IMR-90 (cell line): ENCODE measurements around the gene OR13D1. TPM values are rescaled to one million over a fixed set of nuclear protein-coding genes. Genes with fewer than 3 reads are reported as not detected.

Source experiments
- ATAC-seq: fragments of 200-7000 bp; cut with Tn5 transposase; 2 replicates; pipeline ENCODE4 v1.9.1; 2020; ENCODE audit warnings: low read depth, mild to moderate bottlenecking, moderate library complexity
- BruUV-seq: library from RNA; stranded (reverse); fragments of 400-500 nt; replicated peaks from 2 replicates; lab custom pipeline; 2021; lab: Mats Ljungman, UMichigan
- CTCF ChIA-PET: fragments of 300-600 bp; formaldehyde crosslinking; extraction: SDS; loops from one replicate; lab custom pipeline; 2021; ENCODE audit warnings: antibody characterized with exemption; lab: Yijun Ruan, JAX
- POLR2A ChIA-PET: fragments of 300-600 bp; sonication (Branson Sonifier 250); formaldehyde crosslinking; loops from one replicate; lab custom pipeline; 2022; ENCODE audit warnings: antibody characterized with exemption; ENCODE audit not compliant: unreplicated experiment; lab: Charles Lee
- DNase-seq: peaks from one replicate; pipeline ENCODE4 v3.0.0; 2013
- H2AFZ ChIP-seq: replicated peaks from 2 replicates; pipeline ENCODE3; 2013; ENCODE audit warnings: low read length, mild to moderate bottlenecking; ENCODE audit not compliant: poor library complexity
- H2AK5ac ChIP-seq: 2 replicates; pipeline ENCODE4 v1.6.1; 2013; ENCODE audit warnings: low read depth, low read length, inconsistent platforms
- H2AK9ac ChIP-seq: replicated peaks from 2 replicates; pipeline ENCODE3; 2013; ENCODE audit warnings: mild to moderate bottlenecking, low read depth, low read length, moderate library complexity; ENCODE audit not compliant: poor library complexity
- H2BK120ac ChIP-seq: 2 replicates; pipeline ENCODE4 v1.6.1; 2013; ENCODE audit warnings: low read depth, low read length, inconsistent platforms
- H2BK15ac ChIP-seq: 3 replicates; pipeline ENCODE4 v1.6.1; 2013; ENCODE audit warnings: low read depth, low read length, inconsistent platforms
- H2BK20ac ChIP-seq: 2 replicates; pipeline ENCODE4 v1.6.1; 2013; ENCODE audit warnings: low read depth, mild to moderate bottlenecking, inconsistent platforms, low read length, moderate library complexity
- H2BK5ac ChIP-seq: 2 replicates; pipeline ENCODE4 v1.6.1; 2013; ENCODE audit warnings: mild to moderate bottlenecking, low read depth, low read length, inconsistent platforms; ENCODE audit not compliant: poor library complexity, severe bottlenecking
- H3K14ac ChIP-seq: replicated peaks from 2 replicates; pipeline ENCODE4 v1.6.1; 2013; ENCODE audit warnings: low read depth, low read length, inconsistent platforms
- H3K18ac ChIP-seq: 2 replicates; pipeline ENCODE4 v1.6.1; 2013; ENCODE audit warnings: low read depth, low read length, control low read depth
- H3K23ac ChIP-seq: 2 replicates; pipeline ENCODE4 v1.6.1; 2013; ENCODE audit warnings: low read depth, low read length, inconsistent platforms
- H3K27ac ChIP-seq: 2 replicates; pipeline ENCODE4 v1.5.1; 2013; ENCODE audit warnings: mild to moderate bottlenecking, control low read depth, low read length; ENCODE audit not compliant: insufficient read depth
- H3K27me3 ChIP-seq: 2 replicates; pipeline ENCODE4 v1.6.1; 2013; ENCODE audit warnings: low read length; ENCODE audit not compliant: control insufficient read depth, insufficient read depth
- H3K36me3 ChIP-seq: 2 replicates; pipeline ENCODE4 v1.6.1; 2013; ENCODE audit warnings: low read length, mixed read lengths; ENCODE audit not compliant: control insufficient read depth, insufficient read depth
- H3K4ac ChIP-seq: 2 replicates; pipeline ENCODE4 v1.6.1; 2013; ENCODE audit warnings: low read depth, low read length, inconsistent platforms
- H3K4me1 ChIP-seq: 2 replicates; pipeline ENCODE4 v1.6.1; 2013; ENCODE audit warnings: low read length, mixed read lengths; ENCODE audit not compliant: control insufficient read depth, insufficient read depth
- H3K4me2 ChIP-seq: 2 replicates; pipeline ENCODE4 v1.6.1; 2013; ENCODE audit warnings: low read depth, mild to moderate bottlenecking, control low read depth, low read length, moderate library complexity
- H3K4me3 ChIP-seq: 2 replicates; pipeline ENCODE4 v1.5.1; 2013; ENCODE audit warnings: low read depth, mild to moderate bottlenecking, control low read depth, low read length, moderate library complexity; ENCODE audit not compliant: insufficient read depth
- H3K56ac ChIP-seq: 2 replicates; pipeline ENCODE4 v1.6.1; 2013; ENCODE audit warnings: low read length, inconsistent platforms; ENCODE audit not compliant: insufficient read depth; ENCODE audit errors: extremely low read depth
- H3K79me1 ChIP-seq, 2 experiments: 2 replicates each; pipeline ENCODE4 v1.6.1; 2013; ENCODE audit warnings: low read length in 2 of 2, inconsistent platforms in 1 of 2, low read depth in 1 of 2
- H3K9ac ChIP-seq: 2 replicates; pipeline ENCODE4 v1.6.1; 2013; ENCODE audit warnings: low read depth, low read length, control low read depth
- H3K9me1 ChIP-seq: 2 replicates; pipeline ENCODE4 v1.6.1; 2013; ENCODE audit warnings: low read length, inconsistent platforms; ENCODE audit not compliant: insufficient read depth
- H3K9me3 ChIP-seq: 2 replicates; pipeline ENCODE4 v1.6.1; 2013; ENCODE audit warnings: low read length; ENCODE audit not compliant: control insufficient read depth, insufficient read depth
- H4K20me1 ChIP-seq: 2 replicates; pipeline ENCODE4 v1.6.1; 2013; ENCODE audit warnings: low read length, inconsistent platforms; ENCODE audit not compliant: insufficient read depth
- H4K5ac ChIP-seq: 2 replicates; pipeline ENCODE4 v1.6.1; 2013; ENCODE audit warnings: mild to moderate bottlenecking, low read depth, low read length, control low read depth
- H4K8ac ChIP-seq, 2 experiments: 2 replicates each; pipeline ENCODE4 v1.6.1; 2013; ENCODE audit warnings: low read depth in 2 of 2, low read length in 2 of 2, control low read depth in 1 of 2, inconsistent platforms in 1 of 2
- H4K91ac ChIP-seq: 2 replicates; pipeline ENCODE4 v1.6.1; 2013; ENCODE audit warnings: low read depth, low read length, inconsistent platforms; ENCODE audit not compliant: insufficient read depth
- BHLHE40 ChIP-seq: fragments of 150-350 bp; IDR thresholded peaks from 2 replicates; pipeline ENCODE4 v1.6.1; 2016; ENCODE audit warnings: mild to moderate bottlenecking, low read depth, low read length
- ELK1 ChIP-seq: fragments of 150-350 bp; IDR thresholded peaks from 2 replicates; pipeline ENCODE4 v1.6.1; 2016; ENCODE audit warnings: low read depth, mild to moderate bottlenecking, low read length, moderate library complexity, borderline replicate concordance
- NFE2L2 ChIP-seq: fragments of 150-350 bp; IDR thresholded peaks from 2 replicates; pipeline ENCODE4 v1.6.1; 2016; ENCODE audit warnings: low read depth, mild to moderate bottlenecking, low read length
- POLR2A ChIP-seq: IDR thresholded peaks from 2 replicates; pipeline ENCODE4 v1.6.1; 2012; ENCODE audit warnings: mild to moderate bottlenecking, low read depth, low read length
- RCOR1 ChIP-seq: IDR thresholded peaks from 2 replicates; pipeline ENCODE4 v1.6.1; 2012; ENCODE audit warnings: mild to moderate bottlenecking, low read length, improper control_type of control experiment; ENCODE audit not compliant: insufficient replicate concordance
- RFX5 ChIP-seq: IDR thresholded peaks from 2 replicates; pipeline ENCODE4 v1.8.0; 2012; ENCODE audit warnings: low read depth, mild to moderate bottlenecking, low read length, moderate library complexity
- SMC3 ChIP-seq: fragments of 150-350 bp; IDR thresholded peaks from 2 replicates; pipeline ENCODE4 v1.6.1; 2016; ENCODE audit warnings: low read depth, mild to moderate bottlenecking, antibody characterized with exemption, low read length, moderate library complexity
- WGBS, 2 experiments: methylation state at CpG; one replicate each; pipeline versions ENCODE4 v1.1.5 to v1.1.7; 2013; ENCODE audit warnings: missing lambda C conversion rate in 2 of 2; ENCODE audit not compliant: insufficient read length in 1 of 2; ENCODE audit errors: extremely low coverage in 2 of 2; 5-methylcytosine and 5-hydroxymethylcytosine counted together
- dilution Hi-C: fragments of 300-500 bp; cut with HindIII; formaldehyde crosslinking; loops from one replicate; pipeline ENCODE4 v1.14.3; 2018; ENCODE audit warnings: low sequenced_read_pairs; ENCODE audit not compliant: unreplicated experiment
- in situ Hi-C: fragments of 300-500 bp; cut with MboI; formaldehyde crosslinking; loops from 3 replicates; pipeline ENCODE4 v1.14.3; 2019; ENCODE audit warnings: low sequenced_read_pairs, inconsistent platforms, mixed read lengths
- intact Hi-C: fragments of 100-400 bp; cut with micrococcal nuclease; formaldehyde crosslinking; loops from 2 replicates; pipeline ENCODE4 v1.10.0; 2022
- polyA plus RNA-seq, 3 experiments: library from polyadenylated mRNA; depleted of rRNA; stranded (reverse); fragments of >200 nt; gene quantifications; 2 replicates each; pipeline ENCODE4 v1.2.3, GENCODE V29; 2012; ENCODE audit warnings: low replicate concordance in 1 of 3
- total RNA-seq: library from RNA; depleted of rRNA; stranded (reverse); fragments of >200 nt; gene quantifications from 2 replicates; pipeline ENCODE4 v1.2.3, GENCODE V29; 2012

OR13D1 gene
- total and polyA plus RNA-seq, 2 of the 4 experiments (the other 2 are of a cell fraction) = not detected

GRCh38 chr9:104738452-104738851, 44.1 kb downstream of the OR13D1 start:
- H2AK5ac ChIP-seq = no peak overlapping the region
- TF ChIP-seq RCOR1 (no peak), RFX5 (no peak), NFE2L2 (no peak), POLR2A (no peak), BHLHE40 (no peak), ELK1 (no peak), SMC3 (no peak)
- ATAC-seq (no peak), DNase-seq (no peak)
- H2AK9ac ChIP-seq = no peak overlapping the region
- intact Hi-C loops (no loop called here), dilution Hi-C loops (no loop called here), in situ Hi-C loops (no loop called here)
- H3K18ac ChIP-seq = no peak overlapping the region
- H2BK15ac ChIP-seq = no peak overlapping the region
- no peak overlapping the region for H4K5ac ChIP-seq
- H3K4me3 ChIP-seq = no peak overlapping the region
- no peak overlapping the region for H3K56ac ChIP-seq
- H3K4me1 ChIP-seq = no peaks in the 10 kb centered on the region
- H3K9me3 ChIP-seq = no peaks in the 10 kb centered on the region
- no peak overlapping the region for H3K4me2 ChIP-seq
- H2BK5ac ChIP-seq = no peak overlapping the region
- H3K36me3 ChIP-seq = no peaks in the 10 kb centered on the region
- no peaks in the 10 kb centered on the region for H3K9me1 ChIP-seq
- H2BK20ac ChIP-seq = no peak overlapping the region
- CTCF ChIA-PET = interaction anchor here (0.7 kb wide), 1 partner anchor 45 kb away, joined by 3 read pairs; no protein-coding TSS in a partner anchor
- no peak overlapping the region for H4K91ac ChIP-seq
- no peak overlapping the region for H2BK120ac ChIP-seq
- POLR2A ChIA-PET = no interaction called here
- BruUV-seq = no TSS peak
- no peaks in the 10 kb centered on the region for H4K20me1 ChIP-seq
- H3K27ac ChIP-seq = no peak overlapping the region
- no peak overlapping the region for H3K14ac ChIP-seq
- no peaks in the 10 kb centered on the region for H3K27me3 ChIP-seq
- H2AFZ ChIP-seq = no peak overlapping the region
- no peak overlapping the region for H3K4ac ChIP-seq
- H3K9ac ChIP-seq = no peak overlapping the region
- no peak overlapping the region for H4K8ac ChIP-seq
- no peaks in the 10 kb centered on the region for H3K79me1 ChIP-seq
- WGBS, 2 experiments = no CpG with 5 or more reads among the region's 3 CpGs
- no peak overlapping the region for H3K23ac ChIP-seq
